Ovary (tissue), 3 donors: ENCODE results near the gene GNA12.

Source experiments
- CTCF ChIP-seq, 3 donors: fragments of 450-650 bp in 2 of 3; fragments of 200-600 bp in 1 of 3; IDR thresholded peaks; one replicate each; pipeline versions ENCODE4 v1.5.1 to v1.8.0; 2016 to 2022; ENCODE audit warnings: antibody characterized with exemption in 3 of 3, mild to moderate bottlenecking in 1 of 3
- POLR2A ChIP-seq: fragments of 450-650 bp; IDR thresholded peaks from one replicate; pipeline ENCODE4 v1.6.1; 2017; ENCODE audit warnings: antibody characterized with exemption, mild to moderate bottlenecking, moderate library complexity
- donor health status: DM: no; HTN: no; CAD: no.

GRCh38 chr7:2771274-2771731 is 72.8 kb downstream of the GNA12 start:
- TF ChIP-seq CTCF (IDR thresholded peaks at IDR 0.05): no peak
- no peak for TF ChIP-seq POLR2A
